ENCODE data around the gene MICB. TPM values are rescaled to one million over a fixed set of nuclear protein-coding genes. Genes with fewer than 3 reads are reported as not detected.

Gene MICB
- total RNA-seq, 1 experiment from 2014 or later, result 21.7 TPM

DNA sequence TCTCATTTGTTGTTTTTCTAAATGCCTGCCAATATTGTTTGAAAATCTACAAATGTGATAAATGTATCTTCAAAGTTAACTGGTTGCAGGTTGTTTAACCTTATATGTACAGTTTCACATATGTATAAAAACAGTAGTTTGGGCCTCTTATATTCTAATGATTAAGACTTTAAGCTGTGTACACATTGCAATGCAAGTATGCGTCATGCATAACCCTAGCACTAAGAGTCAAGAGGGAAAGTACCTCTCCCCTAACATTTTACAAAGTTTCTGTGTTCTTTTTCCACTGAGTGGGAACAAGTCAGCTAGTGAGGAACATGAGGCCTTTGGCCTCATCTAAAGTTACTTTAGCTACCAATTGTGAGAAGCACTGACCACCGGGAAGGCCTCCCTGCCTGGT is 25.7 kb upstream of the MICB start (continued):
- TF ChIP-seq TCF7L2 (IDR thresholded peaks at IDR 0.05; ENCODE audit: borderline replicate concordance, extremely low read depth, insufficient read depth, insufficient read length) (no peak), CEBPB (IDR thresholded peaks at IDR 0.05; ENCODE audit: low read depth) (no peak), SIN3A (IDR thresholded peaks at IDR 0.05; ENCODE audit: low read depth) (no peak), ZFX (IDR thresholded peaks at IDR 0.05) (no peak), CBX3 (IDR thresholded peaks at IDR 0.05; ENCODE audit: low read depth) (no peak), SRF (IDR thresholded peaks at IDR 0.05; ENCODE audit: low read depth) (no peak), EZH2 (IDR thresholded peaks at IDR 0.05) (no peak), SP1 (IDR thresholded peaks at IDR 0.05; ENCODE audit: low read depth) (no peak), RAD21 (IDR thresholded peaks at IDR 0.05; ENCODE audit: low read depth) (no peak)
- TF ChIP-seq, protein P1, sequence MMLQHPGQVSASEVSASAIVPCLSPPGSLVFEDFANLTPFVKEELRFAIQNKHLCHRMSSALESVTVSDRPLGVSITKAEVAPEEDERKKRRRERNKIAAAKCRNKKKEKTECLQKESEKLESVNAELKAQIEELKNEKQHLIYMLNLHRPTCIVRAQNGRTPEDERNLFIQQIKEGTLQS (IDR thresholded peaks at IDR 0.05), result no peak
- TF ChIP-seq, protein P2, sequence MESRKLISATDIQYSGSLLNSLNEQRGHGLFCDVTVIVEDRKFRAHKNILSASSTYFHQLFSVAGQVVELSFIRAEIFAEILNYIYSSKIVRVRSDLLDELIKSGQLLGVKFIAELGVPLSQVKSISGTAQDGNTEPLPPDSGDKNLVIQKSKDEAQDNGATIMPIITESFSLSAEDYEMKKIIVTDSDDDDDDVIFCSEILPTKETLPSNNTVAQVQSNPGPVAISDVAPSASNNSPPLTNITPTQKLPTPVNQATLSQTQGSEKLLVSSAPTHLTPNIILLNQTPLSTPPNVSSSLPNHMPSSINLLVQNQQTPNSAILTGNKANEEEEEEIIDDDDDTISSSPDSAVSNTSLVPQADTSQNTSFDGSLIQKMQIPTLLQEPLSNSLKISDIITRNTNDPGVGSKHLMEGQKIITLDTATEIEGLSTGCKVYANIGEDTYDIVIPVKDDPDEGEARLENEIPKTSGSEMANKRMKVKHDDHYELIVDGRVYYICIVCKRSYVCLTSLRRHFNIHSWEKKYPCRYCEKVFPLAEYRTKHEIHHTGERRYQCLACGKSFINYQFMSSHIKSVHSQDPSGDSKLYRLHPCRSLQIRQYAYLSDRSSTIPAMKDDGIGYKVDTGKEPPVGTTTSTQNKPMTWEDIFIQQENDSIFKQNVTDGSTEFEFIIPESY (IDR thresholded peaks at IDR 0.05; ENCODE audit: extremely low read depth, insufficient replicate concordance, low read length), result no peak

DNA sequence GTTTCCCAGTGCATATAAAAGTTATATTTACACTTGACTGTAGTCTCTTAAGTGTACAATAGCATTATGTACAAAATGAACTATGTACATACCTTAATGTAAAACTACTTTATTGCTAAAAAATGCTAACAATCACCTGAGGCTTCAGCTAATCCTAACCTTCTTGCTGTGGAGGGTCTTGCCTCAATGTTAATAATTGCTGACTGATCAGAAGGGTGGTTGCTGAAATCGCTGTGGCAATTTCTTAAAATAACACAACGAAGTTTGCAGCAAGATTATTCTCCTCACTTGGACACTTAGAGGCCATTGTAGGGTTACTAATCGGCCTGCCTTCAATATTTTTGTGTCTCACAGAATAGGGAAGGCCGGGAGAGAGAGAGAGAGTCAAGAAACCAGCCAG is 24.7 kb upstream of the MICB start:
- peaks cover 0 to 5% of the 10 kb centered on the region in 2 experiments; a peak in 1 of 4 replicates for H3K4me1 ChIP-seq (ENCODE audit: control insufficient read depth in 1 of 2, insufficient read depth in 2 of 2, low read length in 2 of 2)
- DNase-seq (ENCODE audit: low read depth, low spot score) (no peak), ATAC-seq (no peak)
- ChIA-PET CTCF (no interaction called here), RAD21 (ENCODE audit: low non-redundant PET in 1 of 2, low total read pairs in 2 of 2, uncharacterized antibody in 2 of 2, unreplicated experiment in 2 of 2) (no interaction called here), POLR2A (interaction anchor here (1.9 to 2.1 kb wide), 2 partner anchors 10 to 11 kb away, joined by 7 to 8 read pairs; no protein-coding TSS in a partner anchor)
- no peaks in the 10 kb centered on the region for H3K79me2 ChIP-seq (ENCODE audit: insufficient read depth, low read length)
- H4K20me1 ChIP-seq (ENCODE audit: insufficient read depth), result no peaks in the 10 kb centered on the region
- intact Hi-C loops (cut with micrococcal nuclease), result no loop called here
- no peak overlapping the region for H3K9ac ChIP-seq (ENCODE audit: low read length)
- H3K36me3 ChIP-seq (ENCODE audit: control insufficient read depth in 1 of 2, insufficient read depth in 2 of 2, low read length in 2 of 2), result no peaks in the 10 kb centered on the region
- no peaks in the 10 kb centered on the region for H3K9me2 ChIP-seq (ENCODE audit: insufficient read depth)
- no peak overlapping the region for H2AFZ ChIP-seq (ENCODE audit: low read depth, low read length, poor library complexity, severe bottlenecking)
- no peak overlapping the region for H3K27ac ChIP-seq (ENCODE audit: low read depth, low read length)
- no TSS peak for BruUV-seq (replicated peaks)
- no peak overlapping the region for H3K4me3 ChIP-seq (replicated peaks in 1 of 2; ENCODE audit: low read depth in 1 of 2, low read length in 2 of 2)
- no peaks in the 10 kb centered on the region for H3K9me3 ChIP-seq (ENCODE audit: control insufficient read depth in 1 of 2, insufficient read depth in 1 of 2, low read depth in 1 of 2, low read length in 2 of 2)
- H3K27me3 ChIP-seq (ENCODE audit: insufficient read depth, low read length), result no peaks in the 10 kb centered on the region
- H3K4me2 ChIP-seq (ENCODE audit: low read length), result no peak overlapping the region
- no peak for TF ChIP-seq ELF1 (IDR thresholded peaks at IDR 0.05; ENCODE audit: borderline replicate concordance, low read depth)
- TF ChIP-seq, protein P2 (IDR thresholded peaks at IDR 0.05; ENCODE audit: extremely low read depth, insufficient replicate concordance, low read length), result no peak
- no peak for TF ChIP-seq ZNF274 (IDR thresholded peaks at IDR 0.05; ENCODE audit: low read depth, low read length)
- no peak for TF ChIP-seq CEBPB (IDR thresholded peaks at IDR 0.05; ENCODE audit: low read depth)
- no peak for TF ChIP-seq SIN3A (IDR thresholded peaks at IDR 0.05; ENCODE audit: low read depth)
- no peak for TF ChIP-seq RAD21 (IDR thresholded peaks at IDR 0.05; ENCODE audit: low read depth)
- TF ChIP-seq SRF (IDR thresholded peaks at IDR 0.05; ENCODE audit: low read depth), result no peak

Measured in HCT116 (cell line).